Stimulated activated CD4-positive, alpha-beta T cell treated with anti-CD3 and anti-CD28 coated beads, Interleukin-15, amount 100 ng/mL, for 24 hours (primary cell): ENCODE results near the gene SNRNP70.
"Not testable (repeated sequence)": the region's sequence is repeated elsewhere in the genome, so short reads cannot be mapped to it uniquely, and the experiment has no call there.

Source experiments
- DNase-seq: peaks from one replicate; pipeline ENCODE4 v3.0.0-alpha.2; 2020

SNRNP70 gene

GRCh38 chr19:49085020-49085867, at the start of gene SNRNP70:
Gene SNRNP70 (plus strand): TSS chr19:49085451. CDS start chr19:49086415, 964 bp downstream.
- DNase-seq = peak; percentile 99

DNA sequence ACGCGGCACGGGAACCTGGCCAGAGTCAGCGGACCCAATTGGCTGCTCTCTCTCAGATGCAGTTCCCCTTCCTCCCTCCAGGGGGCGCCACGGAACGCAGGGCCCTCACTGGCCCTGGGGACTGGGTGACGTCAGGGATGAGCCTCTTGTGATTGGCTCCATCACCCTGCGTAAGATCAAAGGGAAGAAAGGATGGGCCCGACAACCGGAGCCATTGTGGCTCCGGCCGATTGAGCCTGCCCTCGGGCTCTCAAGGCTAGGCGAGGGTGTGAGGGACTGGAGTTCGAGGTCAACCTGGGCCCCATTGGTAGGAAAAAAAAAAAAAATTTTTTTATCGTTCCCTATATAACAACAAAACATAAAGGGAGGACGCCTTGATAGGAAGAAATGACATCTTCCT, 48.4 kb upstream of the SNRNP70 start, which contains the start of gene CGB1:
TSS of gene CGB1 (minus strand) at position 81 of the 400 bp plus-strand sequence. CDS start 184 bp downstream, outside the sequence.
- DNase-seq = peak; percentile 70

GRCh38 chr19:49038111-49038510, 47.1 kb upstream of the SNRNP70 start:
- DNase-seq = not testable (repeated sequence)

- DNase-seq = not testable (repeated sequence)
Measured at GRCh38 chr19:49038557-49039276, 46.5 kb upstream of the SNRNP70 start.

DNA sequence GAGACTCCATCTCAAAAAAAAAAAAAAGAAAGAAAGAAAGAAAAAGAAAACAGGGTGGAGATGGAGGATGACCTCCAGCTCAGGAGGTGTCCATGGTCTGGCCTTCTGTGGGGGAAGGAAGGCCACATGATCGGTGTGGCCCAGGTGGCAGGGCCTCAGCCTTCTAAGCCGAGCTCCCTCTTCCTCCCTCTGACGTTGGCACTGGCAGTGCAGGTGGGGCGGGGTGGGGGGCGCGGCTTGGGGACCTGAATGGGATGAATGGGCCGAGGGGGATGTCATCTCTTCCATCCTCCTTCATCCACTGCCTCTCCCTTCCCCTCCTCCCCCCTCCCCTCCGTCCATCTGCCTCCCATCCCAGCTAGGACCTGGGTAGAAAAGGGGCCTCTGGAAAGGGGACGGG, 45.5 kb upstream of the SNRNP70 start:
- DNase-seq = not testable (repeated sequence)

- no peak for DNase-seq
Measured at GRCh38 chr19:49042177-49042576, 43.1 kb upstream of the SNRNP70 start.

DNA sequence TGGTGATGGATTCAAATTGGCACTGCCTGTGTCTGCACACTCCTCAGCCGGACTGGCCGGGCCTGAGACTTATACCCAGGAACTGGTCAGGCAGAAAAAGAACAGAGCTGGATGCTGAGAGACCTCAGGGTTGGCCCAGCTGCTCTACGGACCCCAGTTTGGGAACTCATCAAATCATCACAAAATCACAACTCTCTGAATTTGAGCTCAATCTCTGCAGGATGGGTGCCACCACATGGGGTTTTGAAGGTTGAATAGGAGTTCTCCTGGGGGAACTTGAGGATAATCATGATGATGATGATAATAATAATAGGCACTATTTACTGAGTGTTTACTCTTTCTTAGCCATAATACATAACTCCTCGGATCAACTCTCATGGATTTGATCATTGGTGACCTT, 42.6 kb upstream of the SNRNP70 start:
- DNase-seq = not testable (repeated sequence)

GRCh38 chr19:49043548-49043947, 41.7 kb upstream of the SNRNP70 start, which contains the start of gene CGB5:
Gene CGB5 (plus strand): TSS chr19:49043848. CDS start chr19:49044210, 362 bp downstream.
- DNase-seq = not testable (repeated sequence)

DNA sequence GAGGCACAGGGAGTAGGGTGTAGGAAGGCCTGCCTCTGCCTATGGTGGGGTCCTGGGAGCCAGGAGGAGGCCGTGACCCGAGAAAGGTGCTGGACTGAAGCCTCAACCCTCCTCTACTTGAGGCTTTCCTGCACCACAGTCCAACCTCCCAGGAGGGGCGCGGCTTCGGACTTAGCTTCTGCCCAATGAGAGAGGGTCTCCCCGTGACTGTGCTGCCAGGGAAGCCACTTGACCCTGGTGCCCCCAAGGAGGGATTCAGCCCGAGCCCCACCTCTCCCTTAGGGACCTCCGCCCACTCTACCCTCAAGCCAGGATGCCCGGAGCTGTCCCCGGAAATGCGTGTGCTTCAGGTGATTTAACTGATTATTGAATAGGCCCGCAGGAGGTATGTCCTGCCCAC, 36.2 kb upstream of the SNRNP70 start, which contains the start of gene CGB8:
TSS of gene CGB8 (minus strand) at position 101 of the 400 bp plus-strand sequence. CDS start 372 bp downstream, outside the sequence.
- DNase-seq = not testable (repeated sequence)

DNA sequence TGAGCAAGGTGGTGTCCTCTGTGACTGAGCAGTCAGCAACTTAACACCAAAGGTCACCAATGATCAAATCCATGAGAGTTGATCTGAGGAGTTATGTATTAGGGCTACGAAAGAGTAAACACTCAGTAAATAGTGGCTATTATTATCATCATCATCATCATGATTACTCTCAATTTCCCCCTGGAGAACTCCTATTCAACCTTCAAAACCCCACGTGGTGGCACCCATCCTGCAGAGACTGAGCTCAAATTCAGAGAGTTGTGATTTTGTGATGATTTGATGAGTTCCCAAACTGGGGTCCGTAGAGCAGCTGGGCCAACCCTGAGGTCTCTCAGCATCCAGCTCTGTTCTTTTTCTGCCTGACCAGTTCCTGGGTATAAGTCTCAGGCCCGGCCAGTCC, 35.4 kb upstream of the SNRNP70 start:
- DNase-seq = not testable (repeated sequence)

GRCh38 chr19:49050376-49051033, 34.7 kb upstream of the SNRNP70 start:
- not testable (repeated sequence) for DNase-seq

- DNase-seq = peak; percentile 66
Measured at GRCh38 chr19:49056101-49056901, 28.9 kb upstream of the SNRNP70 start.

DNA sequence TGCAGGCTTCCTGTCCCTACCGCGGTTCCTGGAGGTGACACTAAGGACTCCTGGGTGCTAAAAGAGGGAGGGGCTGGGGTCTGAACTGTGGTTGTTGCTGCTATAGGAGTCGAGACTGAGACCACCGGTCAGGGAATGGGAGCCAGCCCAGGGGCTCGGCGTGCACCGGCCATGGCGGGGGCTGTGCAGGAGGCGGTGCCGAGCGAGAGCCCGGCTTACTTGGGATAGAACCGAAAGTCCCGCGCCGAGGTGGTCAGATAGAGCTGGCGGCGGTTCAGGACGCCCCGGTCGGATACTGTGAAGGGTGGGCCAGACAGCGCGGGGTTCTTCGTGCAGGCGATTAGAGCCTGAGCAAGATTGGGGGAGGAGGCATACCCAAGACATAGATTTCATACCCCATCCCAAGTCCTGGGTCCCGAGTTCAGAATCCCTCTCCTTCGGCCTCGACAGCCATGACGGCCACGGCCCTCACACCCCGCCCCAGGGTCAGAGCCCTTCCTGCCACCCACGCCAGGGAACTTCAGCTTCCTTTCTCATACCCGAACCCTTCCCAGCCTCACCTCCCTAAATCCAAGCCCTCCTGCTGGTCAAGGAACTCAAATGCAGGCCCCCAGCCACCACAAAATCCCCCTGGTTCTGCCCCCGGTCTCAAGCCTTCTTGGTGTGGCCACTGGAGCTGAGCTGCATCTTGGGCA, 28.2 kb upstream of the SNRNP70 start:
- not testable (repeated sequence) for DNase-seq

GRCh38 chr19:49057636-49058234, 27.5 kb upstream of the SNRNP70 start, which contains the start of gene CGB7:
Gene CGB7 (minus strand): TSS chr19:49057749. CDS start chr19:49055375, 2,374 bp downstream.
- DNase-seq = peak; percentile 69

DNA sequence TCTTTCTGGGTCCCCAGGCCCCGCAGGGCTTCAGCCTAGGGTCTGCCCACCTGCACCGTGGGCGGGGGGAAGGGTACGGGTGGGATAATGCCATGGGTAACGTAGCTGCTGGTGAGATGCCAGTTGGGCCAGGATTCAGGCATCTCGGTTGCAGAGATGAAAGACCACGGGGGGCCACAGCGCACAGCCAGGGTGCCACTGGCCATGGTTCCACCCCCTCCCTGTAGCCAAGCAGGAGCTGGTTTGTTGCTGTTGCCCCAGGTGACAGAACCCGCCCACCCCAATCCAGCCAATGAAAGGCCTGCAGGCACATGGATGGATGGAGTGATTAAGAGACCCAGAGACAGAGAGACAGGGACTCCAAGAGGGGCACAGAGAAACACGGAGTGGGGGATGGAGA, 26.7 kb upstream of the SNRNP70 start:
- peak; percentile 50 for DNase-seq

- no peak for DNase-seq
Measured at GRCh38 chr19:49059053-49059452, 26.2 kb upstream of the SNRNP70 start.

GRCh38 chr19:49061000-49061399, 24.3 kb upstream of the SNRNP70 start:
- DNase-seq = no peak

DNA sequence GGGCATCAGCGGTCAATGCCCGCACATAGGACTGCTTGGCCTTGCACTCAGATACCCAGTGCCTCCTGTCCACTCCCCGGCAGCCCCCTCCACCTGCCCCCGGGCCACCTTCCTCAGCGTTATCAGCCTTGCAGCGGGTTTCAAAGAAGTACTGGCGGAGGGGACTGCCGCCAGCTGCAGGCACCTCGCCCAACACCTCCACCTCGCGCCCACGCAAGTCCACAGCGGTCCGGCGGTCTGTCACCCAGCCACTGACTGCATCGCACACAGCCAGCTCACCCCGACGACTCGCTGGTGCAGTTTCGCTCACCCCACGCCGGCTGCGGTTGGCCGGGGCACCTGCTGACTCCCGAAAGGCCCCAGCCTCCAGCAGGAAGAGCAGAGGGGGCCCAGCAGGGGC, 23.8 kb upstream of the SNRNP70 start:
- no peak for DNase-seq

DNA sequence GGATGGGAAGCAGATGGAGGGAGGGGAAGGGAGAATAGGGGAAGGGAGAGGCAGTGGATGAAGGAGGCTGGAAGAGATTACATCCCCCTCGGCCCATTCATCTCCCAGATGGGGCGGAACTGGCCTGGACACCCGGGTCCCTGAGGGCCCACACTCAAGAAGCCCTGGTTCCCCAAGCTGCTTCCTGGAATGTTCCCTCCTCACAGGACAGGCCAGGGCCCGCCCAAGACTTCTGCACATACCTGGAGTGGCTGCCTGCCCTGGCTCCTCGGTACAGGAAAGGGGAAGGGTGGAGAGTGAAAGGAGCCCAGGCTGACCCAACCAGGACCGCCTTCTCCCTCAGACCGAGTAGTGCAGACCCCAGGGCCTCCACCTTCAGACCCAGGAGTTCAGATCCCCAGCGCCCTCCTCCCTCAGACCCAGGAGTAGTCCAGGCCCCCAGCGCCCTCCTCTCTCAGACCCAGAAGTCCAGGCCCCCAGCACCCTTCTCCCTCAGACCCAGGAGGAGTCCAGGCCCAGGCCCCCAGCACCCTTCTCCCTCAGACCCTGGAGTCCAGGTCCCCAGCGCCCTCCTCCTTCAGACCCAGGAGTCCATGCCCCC, 21.1 kb upstream of the SNRNP70 start:
- DNase-seq = no peak
